ENCODE data around the gene PROCR. TPM values are rescaled to one million over a fixed set of nuclear protein-coding genes. Genes with fewer than 3 reads are reported as not detected.

The PROCR gene
- total and polyA plus RNA-seq, 10 of the 15 experiments (the other 5 are each of a cell fraction or from before 2014, with no cell fraction given): 0.12 to 0.78 (median 0.35) TPM; not detected in 2

GRCh38 chr20:35146920-35147574, 24.8 kb upstream of the PROCR start, which contains the start of gene EDEM2 (continued):
- TF ChIP-seq POLR2AphosphoS2 (IDR thresholded peaks at IDR 0.05; ENCODE audit: low read depth, low read length): peak; percentile 62; the same call in 1 of the 2 replicates
- no peak for TF ChIP-seq SKIL (IDR thresholded peaks at IDR 0.05; ENCODE audit: low read depth, poor library complexity, severe bottlenecking)
- no peak for TF ChIP-seq TCF3 (IDR thresholded peaks at IDR 0.05; ENCODE audit: borderline replicate concordance, insufficient read depth, low read depth, low read length)
- TF ChIP-seq ZNF592 (IDR thresholded peaks at IDR 0.05): no peak
- no peak for TF ChIP-seq MTA2 (IDR thresholded peaks at IDR 0.05; ENCODE audit: low read depth)
- peak; percentile 81 for TF ChIP-seq E4F1 (IDR thresholded peaks at IDR 0.05; ENCODE audit: borderline replicate concordance, partially characterized antibody)
- no peak for TF ChIP-seq NR2C2 (IDR thresholded peaks at IDR 0.05; ENCODE audit: borderline replicate concordance, control insufficient read depth, insufficient read length, low read depth)
- no peak for TF ChIP-seq ZSCAN29 (IDR thresholded peaks at IDR 0.05)
- TF ChIP-seq GATAD2B (conservative IDR thresholded peaks at IDR 0.05; ENCODE audit: low read depth): peak; percentile 45; the same call in 1 of the 2 replicates
- TF ChIP-seq EED (IDR thresholded peaks at IDR 0.05; ENCODE audit: low read depth): peak; percentile 34
- TF ChIP-seq NKRF (conservative IDR thresholded peaks at IDR 0.05): peak; percentile 62; the same call in 1 of the 2 replicates
- TF ChIP-seq CREM (IDR thresholded peaks at IDR 0.05; ENCODE audit: low read depth): peak; percentile 81; the same call in 1 of the 2 replicates
- TF ChIP-seq RFX5 (IDR thresholded peaks at IDR 0.05; ENCODE audit: low read depth, low read length): no peak
- peak; percentile 66 for TF ChIP-seq SIN3A (IDR thresholded peaks at IDR 0.05; ENCODE audit: low read depth, low read length)
- TF ChIP-seq RCOR1 (conservative IDR thresholded peaks at IDR 0.05; ENCODE audit: low read depth, low read length): no peak
- TF ChIP-seq CTCF (IDR thresholded peaks at IDR 0.05 in 2 of 3, conservative IDR thresholded peaks at IDR 0.05 in 1 of 3; ENCODE audit: control insufficient read depth in 2 of 3, extremely low read depth in 1 of 3, insufficient read depth in 1 of 3, low read depth in 3 of 3, low read length in 3 of 3): no peak

Measured in GM12878 (cell line).